ENCODE data around the gene CDH13.

The CDH13 gene

DNA sequence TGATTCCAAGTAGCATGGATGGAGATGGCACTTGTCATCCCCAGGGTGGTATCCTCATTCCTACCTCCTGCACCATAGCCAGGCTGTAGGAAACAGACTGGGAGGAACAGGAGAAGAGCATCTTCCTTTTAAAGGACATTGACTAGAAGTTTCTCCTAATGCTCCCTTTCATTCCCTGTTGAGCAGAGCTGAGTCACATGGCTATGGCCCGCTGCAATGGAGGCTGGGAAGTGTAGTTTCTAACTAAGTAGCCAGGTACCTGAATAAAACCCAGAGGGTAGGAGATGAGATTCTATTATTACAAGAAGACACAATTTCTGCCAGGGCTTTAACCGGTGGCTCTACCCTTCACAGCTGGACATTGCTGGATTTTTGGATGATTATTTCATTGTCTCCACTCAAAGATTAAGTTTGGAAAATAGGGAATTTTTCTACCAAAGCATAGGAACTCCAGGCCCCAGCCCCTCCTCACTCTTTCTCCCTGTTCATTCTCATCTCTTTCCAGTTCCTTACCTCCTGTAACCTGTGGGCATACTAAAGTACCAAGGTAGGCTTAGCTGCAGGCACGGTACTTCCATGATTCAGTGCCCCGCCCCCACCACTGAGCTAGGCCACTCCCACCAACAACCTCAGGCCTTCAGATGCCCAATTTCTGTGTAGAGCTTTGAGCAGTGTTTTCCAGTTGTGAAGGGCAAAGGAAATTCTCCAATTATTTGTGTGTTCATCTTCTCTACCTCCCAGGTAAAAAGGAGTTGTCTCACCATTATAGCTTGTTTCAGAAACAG is 378.3 kb downstream of the CDH13 start:
- Histone ChIP-seq H3K36me3 (ENCODE audit: low read depth) (no peaks in the 10 kb centered on the region), H3K4me3 (ENCODE audit: severe bottlenecking) (no peak overlapping the region), H3K9me3 (ENCODE audit: severe bottlenecking) (no peaks in the 10 kb centered on the region), H3K27ac (ENCODE audit: poor library complexity, severe bottlenecking) (no peak overlapping the region), H3K27me3 (ENCODE audit: insufficient read depth, poor library complexity, severe bottlenecking) (no peaks in the 10 kb centered on the region), H3K4me1 (ENCODE audit: insufficient read depth, poor library complexity, severe bottlenecking) (no peaks in the 10 kb centered on the region)
- ATAC-seq (ENCODE audit: low read depth) (no peak; the same call in 2 of the 3 replicates), DNase-seq (ENCODE audit: low spot score) (no peak)
- TF ChIP-seq, protein P1, sequence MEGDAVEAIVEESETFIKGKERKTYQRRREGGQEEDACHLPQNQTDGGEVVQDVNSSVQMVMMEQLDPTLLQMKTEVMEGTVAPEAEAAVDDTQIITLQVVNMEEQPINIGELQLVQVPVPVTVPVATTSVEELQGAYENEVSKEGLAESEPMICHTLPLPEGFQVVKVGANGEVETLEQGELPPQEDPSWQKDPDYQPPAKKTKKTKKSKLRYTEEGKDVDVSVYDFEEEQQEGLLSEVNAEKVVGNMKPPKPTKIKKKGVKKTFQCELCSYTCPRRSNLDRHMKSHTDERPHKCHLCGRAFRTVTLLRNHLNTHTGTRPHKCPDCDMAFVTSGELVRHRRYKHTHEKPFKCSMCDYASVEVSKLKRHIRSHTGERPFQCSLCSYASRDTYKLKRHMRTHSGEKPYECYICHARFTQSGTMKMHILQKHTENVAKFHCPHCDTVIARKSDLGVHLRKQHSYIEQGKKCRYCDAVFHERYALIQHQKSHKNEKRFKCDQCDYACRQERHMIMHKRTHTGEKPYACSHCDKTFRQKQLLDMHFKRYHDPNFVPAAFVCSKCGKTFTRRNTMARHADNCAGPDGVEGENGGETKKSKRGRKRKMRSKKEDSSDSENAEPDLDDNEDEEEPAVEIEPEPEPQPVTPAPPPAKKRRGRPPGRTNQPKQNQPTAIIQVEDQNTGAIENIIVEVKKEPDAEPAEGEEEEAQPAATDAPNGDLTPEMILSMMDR (IDR thresholded peaks at IDR 0.05; ENCODE audit: poor library complexity, severe bottlenecking), result no peak

DNA sequence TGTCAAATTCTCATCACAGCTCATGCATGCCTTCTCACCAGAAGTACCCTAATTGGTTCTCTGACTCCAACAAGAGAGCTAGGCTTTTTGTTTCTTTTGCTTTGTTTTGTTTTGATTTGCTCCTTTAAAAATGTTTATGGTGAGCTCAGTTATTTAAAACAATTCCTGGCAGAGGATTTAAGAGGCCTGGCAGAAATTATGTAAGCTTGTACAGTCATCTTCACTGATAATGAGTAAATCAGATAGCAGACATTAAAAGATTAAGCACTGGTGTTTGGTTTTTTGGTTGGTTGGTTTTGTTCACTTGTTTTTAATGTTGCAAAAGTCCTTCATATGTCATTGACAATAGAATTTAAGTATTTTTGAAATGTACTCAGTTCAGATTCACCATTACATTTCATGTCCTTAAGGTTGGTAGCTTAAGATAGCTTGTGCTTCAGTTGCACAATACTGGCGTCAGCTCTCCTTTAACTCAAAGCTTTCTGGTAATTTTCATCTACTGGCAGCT is 378.9 kb downstream of the CDH13 start:
- H3K27me3 ChIP-seq (ENCODE audit: insufficient read depth, poor library complexity, severe bottlenecking), result no peaks in the 10 kb centered on the region
- H3K9me3 ChIP-seq (ENCODE audit: severe bottlenecking), result no peaks in the 10 kb centered on the region
- no peak overlapping the region for H3K4me3 ChIP-seq (ENCODE audit: severe bottlenecking)
- DNase-seq (ENCODE audit: low spot score) (no peak), ATAC-seq (ENCODE audit: low read depth) (no peak)
- H3K27ac ChIP-seq (ENCODE audit: poor library complexity, severe bottlenecking), result no peak overlapping the region
- no peaks in the 10 kb centered on the region for H3K4me1 ChIP-seq (ENCODE audit: insufficient read depth, poor library complexity, severe bottlenecking)
- H3K36me3 ChIP-seq (ENCODE audit: low read depth), result no peaks in the 10 kb centered on the region
- TF ChIP-seq, protein P1 (IDR thresholded peaks at IDR 0.05; ENCODE audit: poor library complexity, severe bottlenecking), result no peak

DNA sequence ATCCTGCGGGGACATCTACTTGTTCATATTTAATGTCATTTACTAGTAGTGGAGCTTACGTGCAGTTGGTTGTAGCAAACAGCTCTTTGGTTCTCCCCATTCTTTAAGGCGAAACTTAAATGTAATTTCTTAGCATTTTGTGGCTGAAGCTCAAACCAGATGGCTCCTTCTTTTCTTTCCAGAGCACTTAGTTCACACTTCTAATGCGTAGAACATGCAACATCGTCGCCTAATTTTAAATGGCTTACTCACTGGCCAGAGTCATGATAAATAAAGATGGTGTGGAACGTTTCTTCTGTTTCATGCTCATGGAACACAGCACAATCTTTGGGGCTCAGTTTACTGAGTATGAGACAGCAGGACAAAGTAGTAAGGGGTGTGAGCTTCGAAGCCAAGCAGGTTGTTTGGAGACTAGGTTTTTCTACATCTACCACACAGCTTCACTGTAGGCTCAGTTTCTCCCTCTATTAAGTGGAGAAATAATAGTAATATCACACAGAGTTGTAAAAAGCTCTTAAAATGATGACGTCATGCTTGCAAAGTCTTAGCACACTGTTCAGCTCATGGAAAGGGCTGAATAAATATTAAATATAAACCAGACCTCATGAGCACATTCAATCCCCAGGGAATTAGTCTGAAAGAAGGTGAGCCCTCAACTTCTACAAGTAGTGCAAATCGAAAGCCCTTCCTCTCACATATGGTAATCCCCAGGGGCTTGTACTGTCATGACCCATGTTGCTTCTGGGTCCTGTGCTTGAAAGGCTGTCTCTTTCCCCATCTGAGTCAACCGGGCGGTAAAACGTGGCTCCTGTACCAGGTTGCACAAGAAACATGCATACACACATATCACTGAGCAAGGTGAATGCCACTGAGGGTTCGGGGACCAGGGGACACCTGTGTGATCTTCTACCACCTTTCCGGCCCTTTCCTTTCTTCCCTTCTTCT is 384.3 kb downstream of the CDH13 start:
- ATAC-seq (ENCODE audit: low read depth), result no peak
- no peak overlapping the region for H3K4me3 ChIP-seq (ENCODE audit: severe bottlenecking)
- TF ChIP-seq, protein P1 (IDR thresholded peaks at IDR 0.05; ENCODE audit: poor library complexity, severe bottlenecking), result no peak
- no peaks in the 10 kb centered on the region for H3K27me3 ChIP-seq (ENCODE audit: insufficient read depth, poor library complexity, severe bottlenecking)
- H3K9me3 ChIP-seq (ENCODE audit: severe bottlenecking), result no peaks in the 10 kb centered on the region
- H3K36me3 ChIP-seq (ENCODE audit: low read depth), result no peaks in the 10 kb centered on the region
- H3K4me1 ChIP-seq (ENCODE audit: insufficient read depth, poor library complexity, severe bottlenecking), result no peaks in the 10 kb centered on the region
- no peak for DNase-seq (ENCODE audit: low spot score)
- no peak overlapping the region for H3K27ac ChIP-seq (ENCODE audit: poor library complexity, severe bottlenecking)

DNA sequence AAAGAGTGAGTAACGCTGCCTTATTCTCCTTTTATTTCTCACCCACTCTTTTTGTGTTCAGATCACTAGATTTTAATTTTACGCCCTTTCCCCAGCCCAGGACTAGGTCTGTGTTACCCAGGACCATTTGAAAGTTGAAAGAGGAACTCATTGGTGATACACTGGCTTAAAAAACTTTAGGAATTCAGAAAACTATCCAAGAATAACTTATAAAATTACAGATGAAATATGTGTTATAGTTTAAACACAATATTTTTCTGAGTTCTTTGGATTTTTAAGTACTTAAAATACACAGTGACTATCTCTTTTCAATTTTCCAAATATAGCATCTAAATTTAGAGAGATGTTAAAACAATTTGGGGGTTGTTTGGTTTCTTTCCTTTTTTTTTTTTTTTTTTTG is 385.2 kb downstream of the CDH13 start:
- Histone ChIP-seq H3K9me3 (ENCODE audit: severe bottlenecking) (no peaks in the 10 kb centered on the region), H3K4me1 (ENCODE audit: insufficient read depth, poor library complexity, severe bottlenecking) (no peaks in the 10 kb centered on the region), H3K27ac (ENCODE audit: poor library complexity, severe bottlenecking) (no peak overlapping the region), H3K27me3 (ENCODE audit: insufficient read depth, poor library complexity, severe bottlenecking) (no peaks in the 10 kb centered on the region), H3K36me3 (ENCODE audit: low read depth) (no peaks in the 10 kb centered on the region), H3K4me3 (ENCODE audit: severe bottlenecking) (no peak overlapping the region)
- TF ChIP-seq, protein P1 (IDR thresholded peaks at IDR 0.05; ENCODE audit: poor library complexity, severe bottlenecking), result no peak
- DNase-seq (ENCODE audit: low spot score), result no peak
- no peak for ATAC-seq (ENCODE audit: low read depth)

Measured in RWPE2 (cell line).